ENCODE data around the gene TERT. TPM values are rescaled to one million over a fixed set of nuclear protein-coding genes. Genes with fewer than 3 reads are reported as not detected.
"Not testable (repeated sequence)": the region's sequence is repeated elsewhere in the genome, so short reads cannot be mapped to it uniquely, and the experiment has no call there.

TERT gene
- total RNA-seq, 1 experiment from 2014 or later = 5.0 TPM

- Histone ChIP-seq H3K36me3 (peaks cover 19% of the 10 kb centered on the region), H3K4me3 (no peak overlapping the region), H3K4me1 (replicated peaks) (no peaks in the 10 kb centered on the region), H3K27me3 (replicated peaks) (peaks cover 17% of the 10 kb centered on the region), H3K9me3 (replicated peaks) (peaks cover 16% of the 10 kb centered on the region), H3K27ac (no peak overlapping the region)
- no peak for DNase-seq (ENCODE audit: low read depth in 1 of 2, low spot score in 2 of 2)
These were observed 24.4 kb downstream of the TERT start for GRCh38 chr5:1270426-1270825.

GRCh38 chr5:1268666-1269065 is 26.2 kb downstream of the TERT start:
- Histone ChIP-seq H3K4me1 (replicated peaks) (no peaks in the 10 kb centered on the region), H3K4me3 (no peak overlapping the region), H3K36me3 (peaks cover 22% of the 10 kb centered on the region), H3K27ac (no peak overlapping the region), H3K27me3 (replicated peaks) (peaks cover 21% of the 10 kb centered on the region), H3K9me3 (replicated peaks) (peaks cover 6% of the 10 kb centered on the region; the same call in 1 of the 2 replicates)
- no peak for DNase-seq (ENCODE audit: low read depth in 1 of 2, low spot score in 2 of 2)

- DNase-seq (ENCODE audit: low read depth in 1 of 2, low spot score in 2 of 2) = no peak
- peaks cover 6% of the 10 kb centered on the region; the same call in 1 of the 2 replicates for H3K9me3 ChIP-seq (replicated peaks)
These were observed 26.8 kb downstream of the TERT start for GRCh38 chr5:1268056-1268455.

GRCh38 chr5:1267464-1267863 is 27.4 kb downstream of the TERT start:
- Histone ChIP-seq H3K36me3 (peaks cover 22% of the 10 kb centered on the region), H3K27me3 (replicated peaks) (peaks cover 25% of the 10 kb centered on the region)
- not testable (repeated sequence) for H3K9me3 ChIP-seq (replicated peaks); H3K4me1 ChIP-seq (replicated peaks); H3K4me3 ChIP-seq; DNase-seq (ENCODE audit: low read depth in 1 of 2, low spot score in 2 of 2); H3K27ac ChIP-seq

More at GRCh38 chr5:1268056-1268455, 26.8 kb downstream of the TERT start:
- peaks cover 22% of the 10 kb centered on the region for H3K36me3 ChIP-seq
- no peak overlapping the region for H3K27ac ChIP-seq
- H3K27me3 ChIP-seq (replicated peaks) = peaks cover 22% of the 10 kb centered on the region
- no peak overlapping the region for H3K4me3 ChIP-seq
- no peaks in the 10 kb centered on the region for H3K4me1 ChIP-seq (replicated peaks)

- no peak overlapping the region for H3K27ac ChIP-seq
- peaks cover 3% of the 10 kb centered on the region; the same call in 1 of the 2 replicates for H3K9me3 ChIP-seq (replicated peaks)
- H3K36me3 ChIP-seq = peaks cover 18% of the 10 kb centered on the region
- H3K4me3 ChIP-seq = no peak overlapping the region
- no peaks in the 10 kb centered on the region for H3K4me1 ChIP-seq (replicated peaks)
- DNase-seq (ENCODE audit: low read depth in 1 of 2, low spot score in 2 of 2) = no peak
- H3K27me3 ChIP-seq (replicated peaks) = peaks cover 25% of the 10 kb centered on the region
These were observed 28.1 kb downstream of the TERT start for GRCh38 chr5:1266791-1267190.

GRCh38 chr5:1265461-1266455 is 29.1 kb downstream of the TERT start:
- Histone ChIP-seq H3K4me3 (no peak overlapping the region), H3K4me1 (replicated peaks) (no peaks in the 10 kb centered on the region), H3K9me3 (replicated peaks) (no peaks in the 10 kb centered on the region; the same call in 1 of the 2 replicates), H3K36me3 (peaks cover 16% of the 10 kb centered on the region), H3K27ac (no peak overlapping the region), H3K27me3 (replicated peaks) (peaks cover 31% of the 10 kb centered on the region)
- no peak for DNase-seq (ENCODE audit: low read depth in 1 of 2, low spot score in 2 of 2)

GRCh38 chr5:1265026-1265425 is 29.8 kb downstream of the TERT start:
- Histone ChIP-seq H3K9me3 (replicated peaks) (no peaks in the 10 kb centered on the region), H3K4me1 (replicated peaks) (no peaks in the 10 kb centered on the region), H3K27me3 (replicated peaks) (peaks cover 31% of the 10 kb centered on the region), H3K36me3 (peaks cover 16% of the 10 kb centered on the region), H3K27ac (no peak overlapping the region), H3K4me3 (no peak overlapping the region)
- no peak for DNase-seq (ENCODE audit: low read depth in 1 of 2, low spot score in 2 of 2)

GRCh38 chr5:1264211-1264610 is 30.7 kb downstream of the TERT start:
- Histone ChIP-seq H3K36me3 (peaks cover 16% of the 10 kb centered on the region), H3K4me3 (no peak overlapping the region), H3K27me3 (replicated peaks) (peaks cover 31% of the 10 kb centered on the region), H3K27ac (no peak overlapping the region), H3K9me3 (replicated peaks) (no peaks in the 10 kb centered on the region), H3K4me1 (replicated peaks) (no peaks in the 10 kb centered on the region)
- DNase-seq (ENCODE audit: low read depth in 1 of 2, low spot score in 2 of 2) = no peak

DNA sequence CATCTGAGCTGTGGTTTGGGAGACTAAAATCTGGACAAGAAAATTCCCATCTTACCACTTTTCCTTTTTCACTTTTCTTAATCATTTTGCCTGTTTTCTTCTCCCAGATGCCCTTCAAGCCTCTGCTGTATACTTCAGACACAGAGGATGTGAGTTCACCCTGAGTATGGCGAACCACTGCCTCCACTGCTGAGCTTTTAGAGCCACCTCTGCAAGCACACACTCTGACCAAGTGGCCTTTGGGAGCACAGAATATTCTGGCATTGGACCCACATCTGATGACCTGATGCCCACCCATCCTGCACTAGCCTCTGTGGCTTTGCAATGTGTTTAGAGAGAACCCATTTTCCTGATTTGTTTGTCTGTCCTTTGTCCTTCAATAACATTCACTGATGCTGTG is 32.5 kb downstream of the TERT start:
- no peak overlapping the region for H3K27ac ChIP-seq
- H3K36me3 ChIP-seq = peaks cover 16% of the 10 kb centered on the region
- peaks cover 36% of the 10 kb centered on the region for H3K27me3 ChIP-seq (replicated peaks)
- H3K4me3 ChIP-seq = no peak overlapping the region
- no peaks in the 10 kb centered on the region for H3K9me3 ChIP-seq (replicated peaks)
- H3K4me1 ChIP-seq (replicated peaks) = no peaks in the 10 kb centered on the region
- no peak for DNase-seq (ENCODE audit: low read depth in 1 of 2, low spot score in 2 of 2)

DNA sequence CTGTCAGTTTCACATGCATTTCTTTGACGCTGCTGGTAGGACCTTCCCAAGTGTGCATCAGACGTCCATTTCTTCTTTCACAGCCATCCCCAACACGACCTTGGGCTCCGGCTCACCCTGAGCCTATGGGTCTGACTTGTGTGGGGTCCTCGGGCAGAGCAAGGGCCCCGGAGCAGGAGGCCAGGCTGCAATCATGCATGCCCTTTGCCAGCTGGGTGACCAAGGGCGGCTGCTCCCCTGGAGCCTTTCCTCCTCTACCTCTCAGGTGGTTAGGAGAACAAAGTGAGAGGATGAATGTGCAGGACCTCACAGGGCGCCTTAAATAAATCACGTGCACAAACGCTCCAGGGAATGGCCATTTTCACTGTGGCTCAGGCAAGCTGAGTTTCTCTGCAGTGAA is 33.2 kb downstream of the TERT start:
- no peak overlapping the region for H3K27ac ChIP-seq
- DNase-seq (ENCODE audit: low read depth in 1 of 2, low spot score in 2 of 2) = no peak
- H3K4me1 ChIP-seq (replicated peaks) = no peaks in the 10 kb centered on the region
- peaks cover 36% of the 10 kb centered on the region for H3K27me3 ChIP-seq (replicated peaks)
- no peaks in the 10 kb centered on the region for H3K9me3 ChIP-seq (replicated peaks)
- no peak overlapping the region for H3K4me3 ChIP-seq
- peaks cover 16% of the 10 kb centered on the region for H3K36me3 ChIP-seq

DNA sequence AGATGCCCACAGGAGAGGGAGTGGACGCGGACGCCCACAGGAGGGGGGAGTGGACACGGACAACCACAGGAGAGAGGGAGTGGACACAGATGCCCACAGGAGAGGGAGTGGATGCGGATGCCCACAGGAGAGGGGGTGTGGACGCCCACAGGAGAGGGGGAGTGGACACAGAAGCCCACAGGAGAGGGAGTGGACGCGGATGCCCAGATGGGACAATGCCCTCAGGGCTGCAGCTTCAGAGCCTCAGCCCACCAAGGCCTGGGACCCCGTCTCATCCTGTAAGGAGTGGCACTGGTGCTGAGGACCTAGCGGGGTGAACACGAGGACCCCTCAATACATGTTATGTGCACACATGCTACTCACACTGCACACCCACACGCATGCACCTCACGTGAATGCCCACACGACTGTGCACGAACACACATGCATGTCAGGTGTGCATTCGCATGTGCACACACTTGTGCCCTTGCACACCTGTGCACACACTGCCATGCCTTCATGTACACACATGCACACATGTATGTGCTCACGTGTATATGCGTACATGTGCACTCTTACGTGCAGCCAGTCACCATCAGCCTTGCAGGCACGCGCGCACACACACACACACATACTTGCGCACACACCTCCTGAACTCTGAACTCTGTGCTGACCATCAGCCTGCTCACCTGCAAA is 34.9 kb downstream of the TERT start:
- DNase-seq (ENCODE audit: low read depth in 1 of 2, low spot score in 2 of 2) = no peak
- Histone ChIP-seq H3K27me3 (replicated peaks) (peaks cover 44% of the 10 kb centered on the region), H3K27ac (no peak overlapping the region), H3K9me3 (replicated peaks) (no peaks in the 10 kb centered on the region), H3K4me1 (replicated peaks) (no peaks in the 10 kb centered on the region), H3K36me3 (peaks cover 13% of the 10 kb centered on the region), H3K4me3 (no peak overlapping the region)

- no peak overlapping the region for H3K4me3 ChIP-seq
- H3K27me3 ChIP-seq (replicated peaks) = peaks cover 36% of the 10 kb centered on the region
- no peaks in the 10 kb centered on the region; the same call in 1 of the 2 replicates for H3K9me3 ChIP-seq (replicated peaks)
- peaks cover 10% of the 10 kb centered on the region; the same call in 1 of the 2 replicates for H3K36me3 ChIP-seq
- no peak for DNase-seq (ENCODE audit: low read depth in 1 of 2, low spot score in 2 of 2)
- no peak overlapping the region for H3K27ac ChIP-seq
- H3K4me1 ChIP-seq (replicated peaks) = no peaks in the 10 kb centered on the region
These were observed 37.0 kb downstream of the TERT start for GRCh38 chr5:1257841-1258240.

DNA sequence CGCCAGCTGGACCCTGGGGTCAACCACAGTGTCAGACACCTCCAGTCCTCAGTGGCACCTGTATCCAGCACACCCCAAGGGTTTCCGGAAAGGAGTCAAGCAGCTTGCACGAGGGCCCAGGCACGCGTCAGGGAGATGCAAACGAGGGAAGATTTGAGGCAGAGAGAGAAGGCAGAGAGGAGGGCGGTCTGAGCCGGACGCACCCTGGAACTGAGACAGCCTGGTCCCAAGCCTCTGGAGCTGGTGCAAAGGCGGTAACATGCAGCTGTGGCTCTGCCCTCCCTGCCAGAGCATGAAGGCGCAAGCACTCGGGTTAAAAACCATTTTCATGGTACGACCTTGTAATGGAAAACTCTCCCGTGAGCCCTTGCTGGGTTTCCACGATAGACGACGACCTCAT is 37.5 kb downstream of the TERT start:
- H3K27ac ChIP-seq = no peak overlapping the region
- H3K9me3 ChIP-seq (replicated peaks) = no peaks in the 10 kb centered on the region; the same call in 1 of the 2 replicates
- peaks cover 34% of the 10 kb centered on the region for H3K27me3 ChIP-seq (replicated peaks)
- no peak overlapping the region for H3K4me3 ChIP-seq
- H3K4me1 ChIP-seq (replicated peaks) = no peaks in the 10 kb centered on the region
- peaks cover 10% of the 10 kb centered on the region; the same call in 1 of the 2 replicates for H3K36me3 ChIP-seq
- no peak for DNase-seq (ENCODE audit: low read depth in 1 of 2, low spot score in 2 of 2)

- Histone ChIP-seq H3K4me1 (replicated peaks) (no peaks in the 10 kb centered on the region), H3K27ac (no peak overlapping the region), H3K27me3 (replicated peaks) (peaks cover 38% of the 10 kb centered on the region), H3K9me3 (replicated peaks) (no peaks in the 10 kb centered on the region; the same call in 1 of the 2 replicates), H3K36me3 (peaks cover 10% of the 10 kb centered on the region; the same call in 1 of the 2 replicates), H3K4me3 (no peak overlapping the region)
- DNase-seq (ENCODE audit: low read depth in 1 of 2, low spot score in 2 of 2) = no peak
These were observed 38.1 kb downstream of the TERT start for GRCh38 chr5:1256776-1257175.
